Caki2 (cell line): ENCODE results near the gene LIPM. TPM values are rescaled to one million over a fixed set of nuclear protein-coding genes. Genes with fewer than 3 reads are reported as not detected.

Experiments used
- DNase-seq: peaks from one replicate; pipeline ENCODE4 v3.0.0-alpha.2; 2015; ENCODE audit warnings: low read depth
- in situ Hi-C: cut with HindIII; loops from 2 replicates; pipeline ENCODE4 v1.10.0; 2016; ENCODE audit warnings: low sequenced_read_pairs, low pct_unique_long_range_greater_than_20kb, mixed read lengths
- total RNA-seq: library from RNA; depleted of rRNA; stranded (reverse); fragments of >200 nt; shearing (Covaris generic); gene quantifications from 2 replicates; pipeline ENCODE4 v1.2.3, GENCODE V29; 2014; ENCODE audit warnings: low replicate concordance; rRNA removed

LIPM gene
- total RNA-seq, 1 experiment from 2014 or later = not detected

DNA sequence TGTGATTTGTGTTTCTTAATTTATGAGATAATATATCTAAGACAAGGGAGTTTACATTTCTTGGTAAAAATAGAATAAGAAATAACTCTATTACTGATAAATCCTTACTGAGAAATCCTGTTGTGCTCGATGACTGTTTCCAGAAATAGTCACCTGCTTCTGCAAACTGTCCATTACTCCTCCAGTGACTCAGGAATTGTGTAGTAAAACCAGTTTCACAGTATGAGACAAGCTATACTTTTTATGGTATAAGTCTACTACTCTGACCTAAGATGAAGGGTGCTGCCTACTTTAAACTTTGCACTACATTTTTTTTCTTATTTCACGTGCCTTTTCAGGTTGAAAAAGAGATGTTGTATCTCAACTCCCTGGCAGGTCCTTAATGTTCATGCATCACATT lies 56.0 kb downstream of the LIPM start:
- in situ Hi-C loops = no loop called here
- DNase-seq = no peak

- in situ Hi-C loops = no loop called here
Measured at GRCh38 chr10:88861036-88861435, 58.5 kb downstream of the LIPM start.

DNA sequence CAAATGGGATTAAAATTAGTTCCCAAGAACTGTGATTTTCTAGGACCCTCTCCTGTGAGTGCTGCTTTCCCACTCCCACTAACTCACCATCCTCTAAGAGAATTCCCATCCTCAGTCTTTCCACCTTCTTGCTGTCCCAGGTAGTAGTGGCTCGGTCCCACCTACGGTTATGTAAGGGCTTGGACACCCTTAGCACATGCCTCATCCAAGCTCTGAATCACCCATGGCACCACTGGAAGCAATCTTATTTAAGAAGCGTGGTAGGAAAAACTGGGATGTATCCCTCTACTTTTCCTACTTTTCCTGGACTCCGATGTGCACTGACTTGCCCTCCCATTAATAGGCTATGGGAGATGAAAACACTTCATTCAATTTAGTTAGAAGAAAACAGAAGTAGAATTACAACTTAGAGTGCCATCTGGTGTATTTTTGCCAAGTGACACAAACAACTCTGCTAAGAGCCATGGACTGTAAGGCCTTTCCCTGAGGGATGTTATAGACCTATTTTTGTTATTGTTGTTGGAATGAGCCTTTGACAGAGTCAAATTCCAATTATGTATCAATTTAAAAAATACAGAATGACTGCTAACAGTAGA lies 62.8 kb downstream of the LIPM start:
- DNase-seq = no peak
- in situ Hi-C loops = no loop called here

More at GRCh38 chr10:88861036-88861435, 58.5 kb downstream of the LIPM start:
- DNase-seq = no peak

DNA sequence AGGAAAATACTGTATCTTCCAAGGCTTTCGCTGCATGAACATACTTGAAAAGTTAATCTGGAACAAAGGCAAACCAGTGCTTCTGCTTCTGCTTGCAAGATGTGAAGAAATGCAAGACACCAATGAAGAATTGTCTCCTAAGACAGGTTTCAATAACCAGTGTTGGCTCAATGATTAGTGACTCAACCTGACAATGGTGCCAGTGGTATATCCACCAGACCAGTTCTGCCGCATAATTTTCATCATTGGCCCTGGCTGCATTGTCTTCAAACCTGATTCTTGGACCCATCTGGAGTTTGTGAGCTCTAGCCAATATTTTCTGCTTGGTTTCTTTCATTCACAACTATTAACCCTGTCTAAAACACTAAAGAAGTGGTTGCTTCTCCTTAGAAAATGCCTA lies 63.9 kb downstream of the LIPM start:
- no peak for DNase-seq
- in situ Hi-C loops = no loop called here

- in situ Hi-C loops = no loop called here
- DNase-seq = no peak
Measured at GRCh38 chr10:88870089-88870488, 67.6 kb downstream of the LIPM start.

Other genes starting within 250 kb of the LIPM start
- 1.5 and 19.1 TPM in 2 replicates for gene RNLS, start 219.4 kb upstream of the LIPM start, total RNA-seq
- gene LIPJ, start 216.0 kb upstream of the LIPM start, total RNA-seq = not detected in 2 replicates
- gene LIPF, start 138.3 kb upstream of the LIPM start, total RNA-seq = not detected in 2 replicates
- not detected in 2 replicates for gene LIPK, start 96.5 kb upstream of the LIPM start, total RNA-seq
- gene LIPN, start 42.7 kb upstream of the LIPM start, total RNA-seq = not detected in 2 replicates
- gene ANKRD22, start 49.1 kb downstream of the LIPM start, total RNA-seq = not detected in 2 replicates
- gene STAMBPL1, start 77.5 kb downstream of the LIPM start, total RNA-seq = 15.6 and 62.4 TPM in 2 replicates
- gene ACTA2, start 150.0 kb downstream of the LIPM start, total RNA-seq = 41.7 and 49.7 TPM in 2 replicates
- gene FAS, start 188.1 kb downstream of the LIPM start, total RNA-seq = 47.8 and 63.4 TPM in 2 replicates